SK-N-SH (cell line): ENCODE data around the gene NEMP2. TPM values are rescaled to one million over a fixed set of nuclear protein-coding genes. Genes with fewer than 3 reads are reported as not detected.

Source experiments
- CTCF ChIA-PET: fragments of 300-600, 350-600 bp; formaldehyde crosslinking; extraction: SDS; loops from one replicate; lab custom pipeline; 2021; lab: Yijun Ruan, JAX
- POLR2A ChIA-PET: fragments of 350-600 bp; sonication (Branson Sonifier 250); formaldehyde crosslinking; extraction: SDS; loops from one replicate; lab custom pipeline; 2020; ENCODE audit warnings: antibody characterized with exemption, inconsistent platforms; lab: Yijun Ruan, JAX
- DNase-seq: peaks from one replicate; pipeline ENCODE4 v3.0.0; 2012
- H2AFZ ChIP-seq: fragments of 200-600 bp; sonication (generic); 2 replicates; pipeline ENCODE4 v1.8.1; 2016; ENCODE audit warnings: antibody characterized with exemption, mild to moderate bottlenecking, low read depth
- H3F3A ChIP-seq: fragments of 200-600 bp; sonication (generic); replicated peaks from 2 replicates; pipeline ENCODE3; 2016; ENCODE audit warnings: antibody characterized with exemption, mild to moderate bottlenecking; ENCODE audit not compliant: insufficient read depth
- H3K27ac ChIP-seq, 2 experiments: fragments of 200-500 bp in 1 of 2; fragments of 200-600 bp in 1 of 2; sonication (Bioruptor generic) in 1 of 2; sonication (generic), shearing (Covaris generic) in 1 of 2; 2 replicates each; pipeline versions ENCODE4 v1.5.1 to v1.6.1; 2014 to 2016; ENCODE audit warnings: low read depth in 2 of 2, inconsistent platforms in 1 of 2, low read length in 1 of 2, mild to moderate bottlenecking in 1 of 2, mixed read lengths in 1 of 2
- H3K27me3 ChIP-seq: fragments of 200-600 bp; sonication (generic), shearing (Covaris generic); 2 replicates; pipeline ENCODE4 v1.6.1; 2016; ENCODE audit warnings: mixed run types; ENCODE audit not compliant: insufficient read depth
- H3K36me3 ChIP-seq, 2 experiments: fragments of 200-500 bp in 1 of 2; fragments of 200-600 bp in 1 of 2; sonication (Bioruptor generic) in 1 of 2; sonication (generic) in 1 of 2; replicated peaks in 1 of 2; 2 replicates each; pipeline versions ENCODE3 to v1.5.1; 2014 to 2016; ENCODE audit warnings: low read length in 1 of 2, mild to moderate bottlenecking in 1 of 2; ENCODE audit not compliant: insufficient read depth in 2 of 2, control insufficient read depth in 1 of 2
- H3K4me1 ChIP-seq, 2 experiments: fragments of 200-500 bp in 1 of 2; fragments of 200-600 bp in 1 of 2; sonication (Bioruptor generic) in 1 of 2; sonication (generic), shearing (Covaris generic) in 1 of 2; 2 replicates each; pipeline versions ENCODE4 v1.5.1 to v1.6.1; 2014 to 2016; ENCODE audit warnings: low read depth in 1 of 2, low read length in 1 of 2, mixed run types in 1 of 2; ENCODE audit not compliant: insufficient read depth in 2 of 2, control insufficient read depth in 1 of 2
- H3K4me2 ChIP-seq: fragments of 200-600 bp; sonication (generic), shearing (Covaris generic); 2 replicates; pipeline ENCODE4 v1.6.1; 2017; ENCODE audit warnings: mixed run types
- H3K4me3 ChIP-seq, 2 experiments: fragments of 200-500 bp in 1 of 2; fragments of 200-600 bp in 1 of 2; sonication (Bioruptor generic) in 1 of 2; sonication (generic), shearing (Covaris generic) in 1 of 2; 2 replicates each; pipeline versions ENCODE4 v1.5.1 to v1.8.1; 2014 to 2016; ENCODE audit warnings: low read depth in 2 of 2, inconsistent platforms in 1 of 2, low read length in 1 of 2, mild to moderate bottlenecking in 1 of 2, mixed read lengths in 1 of 2, moderate library complexity in 1 of 2
- H3K79me2 ChIP-seq: fragments of 200-600 bp; sonication (generic); 2 replicates; pipeline ENCODE4 v1.8.1; 2017; ENCODE audit warnings: mild to moderate bottlenecking; ENCODE audit not compliant: insufficient read depth
- H3K9ac ChIP-seq: fragments of 200-600 bp; sonication (generic); 2 replicates; pipeline ENCODE4 v1.6.1; 2017; ENCODE audit warnings: mixed run types
- H3K9me2 ChIP-seq: fragments of 200-600 bp; sonication (generic); 2 replicates; pipeline ENCODE4 v1.6.1; 2017; ENCODE audit warnings: mixed run types
- H3K9me3 ChIP-seq: fragments of 200-600 bp; sonication (generic); 2 replicates; pipeline ENCODE4 v1.6.1; 2017; ENCODE audit warnings: mixed run types, mild to moderate bottlenecking, moderate library complexity
- H4K20me1 ChIP-seq: fragments of 200-600 bp; sonication (generic); 2 replicates; pipeline ENCODE4 v1.6.1; 2017; ENCODE audit warnings: mild to moderate bottlenecking, mixed run types; ENCODE audit not compliant: insufficient read depth
- CHD2 ChIP-seq: fragments of 150-350 bp; IDR thresholded peaks from 2 replicates; pipeline ENCODE4 v1.6.1; 2018; ENCODE audit warnings: low read length; ENCODE audit not compliant: partially characterized antibody
- CTCF ChIP-seq: fragments of 200-600 bp; sonication (generic); IDR thresholded peaks from 2 replicates; pipeline ENCODE4 v1.6.1; 2017; ENCODE audit warnings: antibody characterized with exemption, mild to moderate bottlenecking, moderate library complexity
- ELF1 ChIP-seq: IDR thresholded peaks from 2 replicates; pipeline ENCODE4 v1.4.0; 2012
- EP300 ChIP-seq, 2 experiments: IDR thresholded peaks; 2 replicates each; pipeline versions ENCODE4 v1.4.0 to v1.6.1; 2012; ENCODE audit warnings: borderline replicate concordance in 1 of 2, low read depth in 1 of 2, low read length in 1 of 2
- FOXJ3 ChIP-seq: sonication (generic); formaldehyde crosslinking; IDR thresholded peaks from 2 replicates; pipeline ENCODE4 v1.5.1; 2020; ENCODE audit warnings: mild to moderate bottlenecking, missing genetic modification reagents
- FOXM1 ChIP-seq: IDR thresholded peaks from 2 replicates; pipeline ENCODE4 v1.4.0; 2012; ENCODE audit warnings: low read depth, mild to moderate bottlenecking
- GABPA ChIP-seq: IDR thresholded peaks from 2 replicates; pipeline ENCODE4 v1.4.0; 2012; ENCODE audit warnings: low read depth, mild to moderate bottlenecking
- JUND ChIP-seq: IDR thresholded peaks from 2 replicates; pipeline ENCODE4 v1.4.0; 2012
- NRF1 ChIP-seq: IDR thresholded peaks from 2 replicates; pipeline ENCODE4 v1.6.1; 2012; ENCODE audit warnings: low read depth, mild to moderate bottlenecking, low read length
- RAD21 ChIP-seq: IDR thresholded peaks from 2 replicates; pipeline ENCODE4 v1.6.1; 2012; ENCODE audit warnings: mild to moderate bottlenecking, low read length
- RCOR1 ChIP-seq: fragments of 150-350 bp; IDR thresholded peaks from 2 replicates; pipeline ENCODE4 v1.6.1; 2017; ENCODE audit warnings: antibody characterized with exemption, low read length
- RFX5 ChIP-seq: IDR thresholded peaks from 2 replicates; pipeline ENCODE4 v1.6.1; 2012; ENCODE audit warnings: mild to moderate bottlenecking, improper control_type of control experiment, low read length
- RXRA ChIP-seq: IDR thresholded peaks from 2 replicates; pipeline ENCODE4 v1.4.0; 2012; ENCODE audit warnings: low read depth, mild to moderate bottlenecking, borderline replicate concordance
- TAF1 ChIP-seq: IDR thresholded peaks from 2 replicates; pipeline ENCODE4 v1.6.1; 2012; ENCODE audit warnings: low read depth, mild to moderate bottlenecking, low read length, moderate library complexity, borderline replicate concordance
- USF1 ChIP-seq: IDR thresholded peaks from 2 replicates; pipeline ENCODE4 v1.4.0; 2012; ENCODE audit warnings: low read depth, borderline replicate concordance
- USF2 ChIP-seq: fragments of 150-350 bp; IDR thresholded peaks from 2 replicates; pipeline ENCODE4 v1.6.1; 2017; ENCODE audit warnings: antibody characterized with exemption, low read length, low read depth, borderline replicate concordance
- WGBS: methylation state at CpG from one replicate; pipeline ENCODE4 v1.1.6; 2017; ENCODE audit warnings: low lambda C conversion rate; 5-methylcytosine and 5-hydroxymethylcytosine counted together
- polyA plus RNA-seq, 3 experiments: library from polyadenylated mRNA; depleted of rRNA; stranded (reverse); fragments of >200 nt; gene quantifications; 2 replicates each; pipeline ENCODE4 v1.2.3, GENCODE V29; 2012
- TF ChIP-seq, protein P1 (sequence below): IDR thresholded peaks from 2 replicates; pipeline ENCODE4 v1.6.1; 2012; ENCODE audit warnings: mild to moderate bottlenecking, low read depth, low read length, moderate library complexity
- TF ChIP-seq, protein P2 (sequence below): IDR thresholded peaks from 2 replicates; pipeline ENCODE4 v1.4.0; 2012; ENCODE audit warnings: low read depth, borderline replicate concordance

NEMP2 gene
- polyA plus RNA-seq, 1 of the 3 experiments (the other 2 are of a cell fraction): 2.0 TPM

DNA sequence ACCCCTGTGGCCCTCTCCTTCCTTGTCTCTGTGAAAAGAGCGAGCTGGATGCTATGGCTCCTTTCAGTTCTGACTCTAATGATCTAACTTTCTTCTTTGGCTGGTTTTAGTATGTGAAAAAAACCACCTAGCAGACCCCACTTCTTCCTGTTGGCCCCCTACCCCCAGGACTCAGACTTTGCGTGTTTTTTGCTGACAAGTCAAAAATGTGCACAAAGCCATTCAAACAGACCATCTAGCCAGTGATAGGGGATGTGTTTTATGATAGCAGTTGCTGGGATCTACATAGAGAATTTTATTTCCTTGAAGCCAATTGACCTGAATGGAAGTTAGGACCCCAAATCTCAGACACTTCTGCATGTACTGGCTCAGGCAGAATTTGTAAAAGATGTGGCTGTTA, 77.3 kb downstream of the NEMP2 start:
- H3K4me2 ChIP-seq: no peak overlapping the region
- POLR2A ChIA-PET: no interaction called here
- H3K4me1 ChIP-seq: peaks cover 0 to 4% of the 10 kb centered on the region in 2 experiments; a peak in 2 of 4 replicates
- no peaks in the 10 kb centered on the region for H4K20me1 ChIP-seq
- no peaks in the 10 kb centered on the region for H3K36me3 ChIP-seq
- no peak overlapping the region for H3K4me3 ChIP-seq
- CTCF ChIA-PET: no interaction called here
- no peak overlapping the region for H2AFZ ChIP-seq
- no peak overlapping the region for H3K9ac ChIP-seq
- no peak for DNase-seq
- H3K27ac ChIP-seq: no peak overlapping the region
- no peaks in the 10 kb centered on the region for H3K79me2 ChIP-seq
- no peaks in the 10 kb centered on the region for H3F3A ChIP-seq
- TF ChIP-seq RCOR1: no peak
- TF ChIP-seq FOXJ3: no peak
- TF ChIP-seq USF1: no peak
- TF ChIP-seq USF2: no peak
- TF ChIP-seq, protein P1, sequence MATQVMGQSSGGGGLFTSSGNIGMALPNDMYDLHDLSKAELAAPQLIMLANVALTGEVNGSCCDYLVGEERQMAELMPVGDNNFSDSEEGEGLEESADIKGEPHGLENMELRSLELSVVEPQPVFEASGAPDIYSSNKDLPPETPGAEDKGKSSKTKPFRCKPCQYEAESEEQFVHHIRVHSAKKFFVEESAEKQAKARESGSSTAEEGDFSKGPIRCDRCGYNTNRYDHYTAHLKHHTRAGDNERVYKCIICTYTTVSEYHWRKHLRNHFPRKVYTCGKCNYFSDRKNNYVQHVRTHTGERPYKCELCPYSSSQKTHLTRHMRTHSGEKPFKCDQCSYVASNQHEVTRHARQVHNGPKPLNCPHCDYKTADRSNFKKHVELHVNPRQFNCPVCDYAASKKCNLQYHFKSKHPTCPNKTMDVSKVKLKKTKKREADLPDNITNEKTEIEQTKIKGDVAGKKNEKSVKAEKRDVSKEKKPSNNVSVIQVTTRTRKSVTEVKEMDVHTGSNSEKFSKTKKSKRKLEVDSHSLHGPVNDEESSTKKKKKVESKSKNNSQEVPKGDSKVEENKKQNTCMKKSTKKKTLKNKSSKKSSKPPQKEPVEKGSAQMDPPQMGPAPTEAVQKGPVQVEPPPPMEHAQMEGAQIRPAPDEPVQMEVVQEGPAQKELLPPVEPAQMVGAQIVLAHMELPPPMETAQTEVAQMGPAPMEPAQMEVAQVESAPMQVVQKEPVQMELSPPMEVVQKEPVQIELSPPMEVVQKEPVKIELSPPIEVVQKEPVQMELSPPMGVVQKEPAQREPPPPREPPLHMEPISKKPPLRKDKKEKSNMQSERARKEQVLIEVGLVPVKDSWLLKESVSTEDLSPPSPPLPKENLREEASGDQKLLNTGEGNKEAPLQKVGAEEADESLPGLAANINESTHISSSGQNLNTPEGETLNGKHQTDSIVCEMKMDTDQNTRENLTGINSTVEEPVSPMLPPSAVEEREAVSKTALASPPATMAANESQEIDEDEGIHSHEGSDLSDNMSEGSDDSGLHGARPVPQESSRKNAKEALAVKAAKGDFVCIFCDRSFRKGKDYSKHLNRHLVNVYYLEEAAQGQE: no peak
- no peak for TF ChIP-seq RAD21
- TF ChIP-seq ELF1: no peak
- no peak for TF ChIP-seq NRF1
- TF ChIP-seq GABPA: no peak
- no peak for TF ChIP-seq FOXM1
- TF ChIP-seq JUND: no peak
- TF ChIP-seq CHD2: no peak
- no peak for TF ChIP-seq RFX5
- TF ChIP-seq, protein P2, sequence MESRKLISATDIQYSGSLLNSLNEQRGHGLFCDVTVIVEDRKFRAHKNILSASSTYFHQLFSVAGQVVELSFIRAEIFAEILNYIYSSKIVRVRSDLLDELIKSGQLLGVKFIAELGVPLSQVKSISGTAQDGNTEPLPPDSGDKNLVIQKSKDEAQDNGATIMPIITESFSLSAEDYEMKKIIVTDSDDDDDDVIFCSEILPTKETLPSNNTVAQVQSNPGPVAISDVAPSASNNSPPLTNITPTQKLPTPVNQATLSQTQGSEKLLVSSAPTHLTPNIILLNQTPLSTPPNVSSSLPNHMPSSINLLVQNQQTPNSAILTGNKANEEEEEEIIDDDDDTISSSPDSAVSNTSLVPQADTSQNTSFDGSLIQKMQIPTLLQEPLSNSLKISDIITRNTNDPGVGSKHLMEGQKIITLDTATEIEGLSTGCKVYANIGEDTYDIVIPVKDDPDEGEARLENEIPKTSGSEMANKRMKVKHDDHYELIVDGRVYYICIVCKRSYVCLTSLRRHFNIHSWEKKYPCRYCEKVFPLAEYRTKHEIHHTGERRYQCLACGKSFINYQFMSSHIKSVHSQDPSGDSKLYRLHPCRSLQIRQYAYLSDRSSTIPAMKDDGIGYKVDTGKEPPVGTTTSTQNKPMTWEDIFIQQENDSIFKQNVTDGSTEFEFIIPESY: no peak
- TF ChIP-seq EP300 (IDR thresholded peaks at IDR 0.05; ENCODE audit: borderline replicate concordance in 1 of 2, low read depth in 1 of 2, low read length in 1 of 2): no peak
- TF ChIP-seq TAF1: no peak
- no peak for TF ChIP-seq RXRA
- no peak for TF ChIP-seq CTCF
- TF ChIP-seq, all 33 proteins: peak for 0
- H3K9me3 ChIP-seq: no peaks in the 10 kb centered on the region
- no peaks in the 10 kb centered on the region for H3K27me3 ChIP-seq
- no peaks in the 10 kb centered on the region for H3K9me2 ChIP-seq
- WGBS: 100% methylated on average over 2 of the region's 2 CpGs
